Liver (tissue), 3 donors: ENCODE data around the gene BTBD9.

Experiments used
- CTCF ChIP-seq: fragments of 150-350 bp; IDR thresholded peaks from 2 replicates; pipeline ENCODE4 v1.5.1; 2017; ENCODE audit warnings: improper control_type of control experiment, low read depth, low read length; ENCODE audit not compliant: missing input control
- GABPA ChIP-seq, 2 donors: IDR thresholded peaks in 1 of 2; conservative IDR thresholded peaks in 1 of 2; 2 replicates each; pipeline ENCODE4 v1.6.1; 2016; ENCODE audit warnings: antibody characterized with exemption in 2 of 2, mild to moderate bottlenecking in 1 of 2, moderate library complexity in 1 of 2
- MAX ChIP-seq: IDR thresholded peaks from 2 replicates; pipeline ENCODE4 v1.6.1; 2016; ENCODE audit warnings: antibody characterized with exemption
- donor health status: healthy.
- donor health status: healthy.

- no peak for TF ChIP-seq CTCF
- no peak for TF ChIP-seq GABPA (IDR thresholded peaks at IDR 0.05 in 1 of 2, conservative IDR thresholded peaks at IDR 0.05 in 1 of 2)
- TF ChIP-seq MAX, result no peak
These were observed 14.5 kb downstream of the BTBD9 start for GRCh38 chr6:38625217-38625616.
